GM10266 (cell line): Measurements from ENCODE around the gene C11orf68.
A peak's percentile ranks its signal among the peaks of the same experiment; 100 is the strongest.

ENCODE experiments used
- DNase-seq: peaks from one replicate; pipeline ENCODE4 v3.0.0; 2012; ENCODE audit errors: extremely low spot score
- CTCF ChIP-seq: IDR thresholded peaks from 2 replicates; pipeline ENCODE4 v1.5.1; 2012; ENCODE audit warnings: mild to moderate bottlenecking, low read depth; ENCODE audit not compliant: control insufficient read depth, insufficient read depth; ENCODE audit errors: missing control alignments

The C11orf68 gene

GRCh38 chr11:65911682-65912568 lies 6.9 kb downstream of the C11orf68 start:
- TF ChIP-seq CTCF = no peak
- no peak for DNase-seq

DNA sequence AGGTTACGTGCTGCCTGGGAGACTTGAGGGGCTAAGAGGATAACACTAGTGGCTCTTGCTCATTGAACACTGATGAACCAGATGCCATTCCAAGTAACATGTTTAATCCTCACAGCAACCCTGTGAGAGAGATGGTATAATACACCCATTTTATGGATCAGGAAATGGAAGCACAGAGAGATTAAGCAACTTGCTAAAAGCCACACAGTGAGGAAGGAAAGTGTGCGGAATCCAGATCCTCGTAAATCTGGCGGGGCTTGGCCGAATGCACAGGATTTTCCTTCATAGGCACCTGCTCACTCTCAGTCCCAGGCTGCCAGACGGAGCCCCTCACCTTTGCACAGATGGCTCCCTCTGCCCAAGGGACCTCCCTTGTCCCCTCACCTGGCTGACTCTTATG lies 11.0 kb downstream of the C11orf68 start:
- no peak for TF ChIP-seq CTCF
- no peak for DNase-seq

DNA sequence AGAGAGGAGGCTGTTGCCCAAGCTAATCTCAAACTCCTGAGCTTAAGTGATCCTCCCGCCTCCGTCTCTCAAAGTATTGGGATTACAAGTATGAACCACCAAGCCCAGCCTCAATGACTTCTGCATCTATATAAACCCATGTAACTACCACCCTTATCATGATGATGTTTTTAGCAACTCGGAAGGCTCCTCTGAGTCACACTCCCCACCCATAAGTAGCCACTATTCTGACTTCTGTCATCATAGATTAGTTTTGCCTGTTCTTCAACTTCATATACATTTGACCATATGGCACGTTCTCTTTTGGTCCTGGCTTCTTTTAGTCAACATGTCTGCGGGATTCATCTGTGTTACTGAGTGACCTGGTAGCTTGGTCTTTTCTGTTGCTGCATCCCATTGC lies 12.3 kb downstream of the C11orf68 start:
- DNase-seq = no peak
- no peak for TF ChIP-seq CTCF

- no peak for DNase-seq
- TF ChIP-seq CTCF = no peak
Observed at GRCh38 chr11:65903715-65904114, 15.1 kb downstream of the C11orf68 start.

DNA sequence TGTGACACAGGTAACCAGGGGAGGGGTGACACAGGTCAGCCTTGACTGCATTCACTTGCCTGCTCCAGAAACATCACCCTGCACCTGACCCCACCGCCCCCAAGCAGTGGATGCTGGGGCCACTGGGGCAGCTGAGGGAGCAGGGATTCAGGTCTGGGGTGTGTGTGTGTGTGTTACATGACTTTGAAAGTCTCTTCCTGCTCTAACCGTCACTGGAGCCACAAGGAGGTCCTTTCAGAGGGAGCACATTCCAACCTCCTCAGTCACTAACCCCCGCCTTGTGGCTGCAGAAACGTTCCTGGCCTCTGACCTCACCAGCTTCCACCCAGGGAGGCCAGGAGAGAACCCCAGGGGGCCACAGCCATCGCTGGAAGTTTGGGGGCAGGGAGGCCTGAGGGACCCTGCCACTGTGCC lies 15.8 kb downstream of the C11orf68 start:
- TF ChIP-seq CTCF = no peak
- no peak for DNase-seq

GRCh38 chr11:65900899-65901180 lies 18.0 kb downstream of the C11orf68 start:
- TF ChIP-seq CTCF = no peak
- DNase-seq = no peak

- peak; percentile 90 for DNase-seq
- TF ChIP-seq CTCF = no peak
Observed at GRCh38 chr11:65900125-65900898, 18.6 kb downstream of the C11orf68 start, which contains the start of gene FOSL1. Gene FOSL1, minus strand, starts transcription at chr11:65900388. Its CDS starts 49 bp downstream, at chr11:65900339.
